Esophagus squamous epithelium (tissue), 4 donors: ENCODE data around the gene KDM7A.

Experiments used
- POLR2A ChIP-seq, 4 donors: fragments of 450-650 bp; IDR thresholded peaks; one replicate each; pipeline ENCODE4 v1.6.1; 2017; ENCODE audit warnings: antibody characterized with exemption in 4 of 4, mild to moderate bottlenecking in 4 of 4, moderate library complexity in 3 of 4
- TF ChIP-seq, protein P1 (sequence below), 6 experiments: fragments of 450-650 bp in 4 of 6; fragments of 200-600 bp in 2 of 6; sonication (generic) in 2 of 6; IDR thresholded peaks; one replicate each; pipeline ENCODE4 v1.5.1; 2016 to 2019; ENCODE audit warnings: antibody characterized with exemption in 6 of 6, mild to moderate bottlenecking in 4 of 6, moderate library complexity in 4 of 6

GRCh38 chr7:140176122-140176701 lies 571 bp downstream of the KDM7A start:
- TF ChIP-seq, protein P1, sequence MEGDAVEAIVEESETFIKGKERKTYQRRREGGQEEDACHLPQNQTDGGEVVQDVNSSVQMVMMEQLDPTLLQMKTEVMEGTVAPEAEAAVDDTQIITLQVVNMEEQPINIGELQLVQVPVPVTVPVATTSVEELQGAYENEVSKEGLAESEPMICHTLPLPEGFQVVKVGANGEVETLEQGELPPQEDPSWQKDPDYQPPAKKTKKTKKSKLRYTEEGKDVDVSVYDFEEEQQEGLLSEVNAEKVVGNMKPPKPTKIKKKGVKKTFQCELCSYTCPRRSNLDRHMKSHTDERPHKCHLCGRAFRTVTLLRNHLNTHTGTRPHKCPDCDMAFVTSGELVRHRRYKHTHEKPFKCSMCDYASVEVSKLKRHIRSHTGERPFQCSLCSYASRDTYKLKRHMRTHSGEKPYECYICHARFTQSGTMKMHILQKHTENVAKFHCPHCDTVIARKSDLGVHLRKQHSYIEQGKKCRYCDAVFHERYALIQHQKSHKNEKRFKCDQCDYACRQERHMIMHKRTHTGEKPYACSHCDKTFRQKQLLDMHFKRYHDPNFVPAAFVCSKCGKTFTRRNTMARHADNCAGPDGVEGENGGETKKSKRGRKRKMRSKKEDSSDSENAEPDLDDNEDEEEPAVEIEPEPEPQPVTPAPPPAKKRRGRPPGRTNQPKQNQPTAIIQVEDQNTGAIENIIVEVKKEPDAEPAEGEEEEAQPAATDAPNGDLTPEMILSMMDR (IDR thresholded peaks at IDR 0.05) = no peak
- no peak for TF ChIP-seq POLR2A (IDR thresholded peaks at IDR 0.05)
